NCI-H1105 treated with DMSO at 0.1 percent for 48 hours (cell line): ENCODE data around the gene PRKCH.
"Not testable (repeated sequence)": the region's sequence is repeated elsewhere in the genome, so short reads cannot be mapped to it uniquely, and the experiment has no call there.

Source experiments
- DNase-seq: peaks from one replicate; lab custom pipeline; 2025; lab: John Stamatoyannopoulos, UW

PRKCH gene

GRCh38 chr14:61394542-61394941 lies 73.2 kb downstream of the PRKCH start:
- DNase-seq: no peak

DNA sequence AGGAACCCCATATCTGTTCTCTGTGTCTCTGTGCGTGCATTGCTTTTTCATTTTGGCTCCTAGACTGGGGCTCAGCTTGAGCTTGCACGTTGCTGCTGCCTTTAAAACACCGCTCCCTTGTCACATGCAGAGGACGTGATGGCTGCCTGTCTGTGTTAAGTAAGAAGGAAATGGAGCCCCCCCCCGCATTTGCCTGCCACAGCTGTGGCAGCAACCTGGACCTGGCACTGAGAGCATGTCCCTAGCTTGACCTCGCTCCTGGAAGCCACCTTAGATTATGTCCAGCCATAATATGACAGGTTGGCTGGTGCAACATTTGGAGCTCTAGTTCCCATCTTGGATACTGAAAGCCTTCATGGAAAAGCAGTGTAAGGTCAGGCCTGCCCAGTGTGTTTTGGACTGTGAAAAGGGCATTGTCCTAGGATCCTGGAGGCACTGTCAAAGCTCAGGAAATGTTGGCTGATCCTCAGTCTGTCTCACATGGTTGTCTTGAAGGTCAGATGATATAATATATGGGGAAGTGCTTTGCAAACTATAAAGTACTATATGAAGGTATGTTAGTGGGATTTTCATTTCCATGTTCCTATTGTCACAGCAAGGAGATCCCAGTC lies 73.8 kb downstream of the PRKCH start:
- no peak for DNase-seq

- DNase-seq: no peak
Measured at GRCh38 chr14:61396279-61396678, 74.9 kb downstream of the PRKCH start.

GRCh38 chr14:61396694-61397093 lies 75.3 kb downstream of the PRKCH start:
- no peak for DNase-seq

- no peak for DNase-seq
Measured at GRCh38 chr14:61397615-61398014, 76.2 kb downstream of the PRKCH start.

- no peak for DNase-seq
Measured at GRCh38 chr14:61398221-61398620, 76.8 kb downstream of the PRKCH start.

DNA sequence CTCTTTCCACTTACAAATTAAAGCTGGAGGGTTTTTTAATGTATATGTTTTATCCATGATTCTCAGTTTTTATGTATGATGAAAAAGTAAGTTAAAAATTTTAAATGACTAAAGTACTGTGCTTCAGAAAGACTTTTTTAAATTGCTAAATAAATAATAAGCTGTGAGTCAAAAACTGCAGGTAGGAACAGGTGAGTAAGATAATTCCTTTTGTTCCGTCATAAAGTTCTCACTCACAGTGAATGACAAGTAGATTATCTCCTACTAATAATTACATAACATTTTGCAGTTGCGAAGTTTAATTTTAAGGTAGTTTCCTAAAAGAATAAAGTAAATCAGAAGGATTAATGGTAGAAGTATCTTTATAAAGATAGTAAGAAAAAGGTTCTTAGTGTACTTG lies 78.0 kb downstream of the PRKCH start:
- DNase-seq: no peak

DNA sequence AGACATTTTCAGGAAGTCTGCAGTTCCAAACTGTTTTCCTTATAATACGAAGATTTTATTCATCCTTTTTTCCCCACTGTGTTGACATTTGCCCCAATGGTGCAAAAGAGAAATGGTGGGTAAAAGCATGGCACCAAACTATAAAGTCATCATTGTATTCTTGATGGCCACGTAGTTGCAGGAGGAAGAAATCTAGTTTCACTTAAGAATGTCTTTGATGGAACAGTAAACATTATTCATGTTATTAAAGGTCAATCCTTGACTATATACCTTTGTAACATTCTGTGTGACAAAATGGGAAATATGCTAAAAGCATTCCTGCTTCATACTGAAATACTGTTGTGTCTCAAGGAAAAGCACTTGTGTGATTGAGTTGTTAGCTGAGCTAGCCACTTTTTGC lies 80.1 kb downstream of the PRKCH start:
- DNase-seq: no peak

- no peak for DNase-seq
Measured at GRCh38 chr14:61403411-61403810, 82.0 kb downstream of the PRKCH start.

DNA sequence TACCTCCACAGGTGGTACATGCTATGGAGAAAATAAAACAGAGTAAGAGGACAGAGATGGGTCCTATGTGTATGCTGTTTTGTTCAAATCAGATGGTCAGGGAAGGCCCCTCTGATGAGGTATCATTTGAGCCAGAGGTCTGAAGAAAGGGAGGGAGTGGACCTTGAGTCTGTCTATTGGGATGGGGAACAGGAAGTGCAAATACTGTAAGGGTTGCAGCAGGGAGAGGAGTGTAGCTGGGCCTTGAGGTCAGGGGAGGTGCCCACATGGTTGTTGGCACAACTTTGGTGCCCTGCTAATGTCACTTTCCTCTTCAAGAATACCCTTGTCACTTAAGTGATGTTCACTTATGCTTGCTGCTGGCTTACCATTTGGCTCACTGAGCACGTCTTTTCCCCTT lies 83.3 kb downstream of the PRKCH start:
- DNase-seq: no peak

DNA sequence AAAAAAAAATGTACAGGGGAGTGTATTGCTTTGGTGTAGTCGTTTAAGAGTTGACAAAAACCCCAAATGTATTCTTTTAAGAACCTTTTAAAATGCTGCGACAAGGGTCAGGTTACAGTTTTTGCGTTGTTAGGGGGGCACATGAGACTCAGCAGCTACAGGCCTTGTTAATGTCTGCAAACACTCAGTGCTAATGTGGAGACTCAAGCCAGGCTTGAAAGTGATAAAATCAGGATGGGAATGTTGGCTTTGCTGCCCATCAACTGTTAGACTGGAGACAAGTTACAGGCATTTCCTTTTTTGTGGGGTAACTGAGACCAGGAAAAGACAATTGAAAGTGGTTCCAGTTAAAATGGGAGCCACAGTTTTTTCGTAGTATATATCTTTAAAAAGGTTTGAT lies 84.8 kb downstream of the PRKCH start:
- peak; percentile 91 for DNase-seq

GRCh38 chr14:61406675-61407074 lies 85.3 kb downstream of the PRKCH start:
- DNase-seq: no peak

- no peak for DNase-seq
Measured at GRCh38 chr14:61408498-61408897, 87.1 kb downstream of the PRKCH start.

DNA sequence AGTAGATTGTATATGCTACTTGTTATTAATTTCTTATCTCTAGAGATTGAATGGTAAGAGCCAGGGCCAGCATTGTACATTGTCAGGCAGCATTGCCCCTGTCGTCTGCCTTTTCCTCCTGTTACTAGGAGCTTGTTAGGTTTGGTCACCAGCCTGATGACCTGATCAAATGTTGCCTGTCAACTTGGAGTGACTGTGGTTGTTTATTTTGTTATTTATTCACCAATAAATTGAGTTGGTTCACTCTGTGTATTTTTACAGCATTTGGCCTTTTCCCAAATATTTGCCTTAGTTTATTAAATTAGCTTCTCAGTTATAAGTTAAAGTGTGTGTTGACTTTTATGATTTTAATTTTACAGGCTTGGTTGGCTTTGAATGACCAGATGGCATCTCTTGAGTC lies 88.4 kb downstream of the PRKCH start:
- DNase-seq: peak; percentile 84

GRCh38 chr14:61415934-61416333 lies 94.6 kb downstream of the PRKCH start:
- not testable (repeated sequence) for DNase-seq

DNA sequence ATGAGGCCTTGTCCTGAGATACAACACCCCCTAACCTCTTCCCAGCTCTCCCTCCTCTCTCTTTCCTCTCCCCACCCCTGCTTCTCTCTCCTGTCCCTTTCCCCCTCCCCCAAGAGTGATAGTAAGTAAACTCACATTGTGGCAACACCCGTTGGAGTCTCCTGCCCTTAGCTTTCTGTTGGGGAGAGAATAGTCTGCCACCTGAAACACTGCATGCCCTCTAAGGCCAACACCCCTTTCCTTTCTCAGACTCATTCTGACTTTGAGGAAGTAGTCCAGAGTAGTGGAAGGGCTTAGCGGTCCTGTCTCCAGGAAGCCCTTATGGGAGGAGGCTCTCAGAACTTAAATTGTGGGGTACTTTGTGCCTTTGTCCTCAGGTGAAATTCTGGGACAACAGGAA lies 95.2 kb downstream of the PRKCH start:
- DNase-seq: no peak

GRCh38 chr14:61417141-61417540 lies 95.8 kb downstream of the PRKCH start:
- no peak for DNase-seq

- DNase-seq: no peak
Measured at GRCh38 chr14:61417883-61418455, 96.6 kb downstream of the PRKCH start.

GRCh38 chr14:61418746-61419145 lies 97.4 kb downstream of the PRKCH start:
- DNase-seq: no peak

GRCh38 chr14:61419201-61419600 lies 97.8 kb downstream of the PRKCH start:
- DNase-seq: no peak

- DNase-seq: no peak
Measured at GRCh38 chr14:61420326-61420725, 98.9 kb downstream of the PRKCH start.

- DNase-seq: no peak
Measured at GRCh38 chr14:61421212-61421923, 100.0 kb downstream of the PRKCH start.

DNA sequence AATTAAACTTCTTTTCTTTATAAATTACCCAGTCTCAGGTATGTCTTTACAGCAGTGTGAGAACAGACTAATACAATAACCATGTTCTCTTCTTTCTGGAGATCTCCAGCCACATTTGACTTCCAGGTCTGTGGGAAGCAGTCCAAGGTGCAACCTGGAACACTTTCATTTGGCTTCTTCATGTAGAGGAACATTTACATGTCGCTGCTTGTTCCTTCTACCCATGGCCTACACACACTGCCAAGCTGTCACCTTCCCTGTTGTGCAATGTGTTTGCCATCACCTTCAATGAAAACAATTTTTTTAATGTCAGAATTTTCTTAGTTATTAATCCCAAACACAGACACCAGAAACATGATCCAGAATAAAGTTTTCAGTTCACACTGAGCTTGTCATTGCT lies 104.7 kb downstream of the PRKCH start:
- no peak for DNase-seq

GRCh38 chr14:61428261-61428660 lies 106.9 kb downstream of the PRKCH start:
- DNase-seq: no peak
